ENCODE data around the gene KYNU. TPM values are rescaled to one million over a fixed set of nuclear protein-coding genes. Genes with fewer than 3 reads are reported as not detected.
A peak's percentile ranks its signal among the peaks of the same experiment; 100 is the strongest.

The KYNU gene
- total and polyA plus RNA-seq, 5 donors, result 0.50 to 2.3 (median 2.0) TPM

DNA sequence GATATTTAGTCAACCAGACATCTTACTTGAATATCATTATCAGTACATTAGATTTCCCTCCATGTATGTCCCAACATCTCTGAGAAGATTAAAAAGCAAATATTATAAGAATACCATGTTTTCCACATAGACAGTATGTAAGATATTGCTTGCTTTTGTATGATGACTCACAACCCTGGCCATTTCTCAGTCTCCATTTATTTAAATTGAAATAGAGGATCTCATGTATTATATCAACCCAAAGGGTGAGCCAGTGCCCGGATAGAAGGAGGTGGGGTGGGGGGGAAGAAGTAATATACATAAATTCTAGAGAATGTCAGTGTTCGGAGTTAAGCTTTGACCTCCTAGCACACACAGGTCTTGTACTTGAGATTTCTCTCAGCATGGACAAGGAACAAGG is 109.6 kb downstream of the KYNU start:
- no peak overlapping the region for H3K4me3 ChIP-seq (ENCODE audit: low read length)
- 88% methylated on average over 2 of the region's 2 CpGs for WGBS
- ATAC-seq (no peak), DNase-seq (no peak)
- H3K9me3 ChIP-seq (ENCODE audit: control insufficient read depth, low read length), result no peaks in the 10 kb centered on the region
- no peak overlapping the region for H3K27ac ChIP-seq (ENCODE audit: low read length)
- no peaks in the 10 kb centered on the region for H3K27me3 ChIP-seq (ENCODE audit: control insufficient read depth, insufficient read depth)
- intact Hi-C loops (cut with DNase I), result loop anchor here in 2 of 4 donors (10.0 kb wide), 2 partner anchors 302 to 312 kb away; no protein-coding TSS in a partner anchor
- no peaks in the 10 kb centered on the region for H3K4me1 ChIP-seq (ENCODE audit: control insufficient read depth, insufficient read depth, low read length)

DNA sequence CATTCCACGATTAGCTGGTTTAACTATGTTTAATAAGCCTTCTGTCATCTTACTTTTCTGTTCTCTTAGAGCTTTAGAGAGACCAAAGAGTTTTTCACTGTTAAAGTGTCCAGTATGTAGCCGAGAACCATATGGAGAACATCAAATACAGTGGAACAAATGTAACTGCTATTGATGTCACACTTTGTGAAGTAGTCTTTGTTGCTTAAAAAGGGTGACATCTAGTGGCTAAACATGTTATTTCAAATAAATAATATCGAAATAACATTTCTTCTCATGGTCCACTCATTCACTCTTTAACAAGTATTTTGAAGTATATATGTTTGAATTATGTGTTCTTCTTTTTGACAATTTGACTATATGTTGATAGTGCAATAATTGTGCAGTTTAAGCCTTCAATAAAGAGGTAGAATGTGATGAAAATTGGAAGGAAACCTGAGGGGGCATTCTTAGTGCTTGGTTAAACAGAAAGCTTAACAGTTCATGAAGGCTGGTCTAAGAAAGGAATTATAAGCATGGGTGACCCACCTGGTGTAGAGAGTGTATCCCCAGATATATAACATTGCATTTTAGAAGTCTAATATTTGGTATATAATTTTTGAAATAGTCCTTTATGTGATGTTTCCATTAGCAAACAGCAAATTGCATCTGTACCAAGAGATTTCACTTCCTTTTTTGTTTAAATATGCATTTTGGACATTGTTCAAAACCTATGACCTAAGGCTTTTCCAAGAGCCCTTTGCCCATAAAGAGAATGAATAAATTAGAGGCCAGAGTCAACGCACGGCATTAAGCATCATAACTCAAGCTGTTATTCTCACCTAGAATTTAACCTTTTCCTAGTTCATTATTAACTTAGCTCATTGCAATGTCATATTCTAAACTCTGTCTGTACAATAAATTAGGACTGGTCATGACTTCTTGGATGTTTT is 112.1 kb downstream of the KYNU start:
- ATAC-seq (no peak), DNase-seq (no peak)
- 47% methylated on average over 5 of the region's 5 CpGs for WGBS
- no peak overlapping the region for H3K4me3 ChIP-seq (ENCODE audit: low read length)
- no peak overlapping the region for H3K27ac ChIP-seq (ENCODE audit: low read length)
- H3K4me1 ChIP-seq (ENCODE audit: control insufficient read depth, insufficient read depth, low read length), result no peaks in the 10 kb centered on the region
- no peaks in the 10 kb centered on the region for H3K27me3 ChIP-seq (ENCODE audit: control insufficient read depth, insufficient read depth)
- H3K9me3 ChIP-seq (ENCODE audit: control insufficient read depth, low read length), result no peaks in the 10 kb centered on the region
- intact Hi-C loops (cut with DNase I), result loop anchor here in 2 of 4 donors (10.0 kb wide), 2 partner anchors 305 to 315 kb away; no protein-coding TSS in a partner anchor

- intact Hi-C loops (cut with DNase I), result no loop called here
- no peak for ATAC-seq
- H3K4me3 ChIP-seq (ENCODE audit: low read length), result no peak overlapping the region
These were observed 113.8 kb downstream of the KYNU start for GRCh38 chr2:142991295-142991694.

DNA sequence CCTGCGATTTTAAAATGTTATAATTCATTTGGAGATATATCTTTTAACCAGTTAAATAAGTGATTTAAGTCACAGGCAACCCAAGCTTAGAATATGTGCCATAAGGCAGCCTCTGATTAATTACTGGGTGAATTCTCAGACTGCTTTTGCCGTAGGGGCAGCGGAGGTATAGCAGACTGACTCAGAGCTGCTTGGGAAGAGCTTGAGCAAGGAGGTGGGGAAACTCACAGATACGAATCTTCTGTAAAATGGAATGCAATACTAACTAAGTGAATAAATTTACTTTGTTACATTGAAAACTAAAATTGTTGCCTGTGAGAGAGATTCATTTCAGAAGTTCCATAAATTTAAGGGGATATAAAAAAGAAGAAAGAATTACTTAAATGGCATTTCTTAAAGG is 115.4 kb downstream of the KYNU start:
- Histone ChIP-seq H3K27ac (ENCODE audit: low read length) (no peak overlapping the region), H3K27me3 (ENCODE audit: control insufficient read depth, insufficient read depth) (no peaks in the 10 kb centered on the region), H3K4me3 (ENCODE audit: low read length) (no peak overlapping the region), H3K4me1 (ENCODE audit: control insufficient read depth, insufficient read depth, low read length) (no peaks in the 10 kb centered on the region), H3K9me3 (ENCODE audit: control insufficient read depth, low read length) (no peaks in the 10 kb centered on the region)
- intact Hi-C loops (cut with DNase I), result no loop called here
- no peak for ATAC-seq
- 69% methylated on average over 4 of the region's 4 CpGs for WGBS
- DNase-seq, result no peak

More at GRCh38 chr2:142991295-142991694, 113.8 kb downstream of the KYNU start:
- Histone ChIP-seq H3K9me3 (ENCODE audit: control insufficient read depth, low read length) (no peaks in the 10 kb centered on the region), H3K27ac (ENCODE audit: low read length) (no peak overlapping the region), H3K27me3 (ENCODE audit: control insufficient read depth, insufficient read depth) (no peaks in the 10 kb centered on the region), H3K4me1 (ENCODE audit: control insufficient read depth, insufficient read depth, low read length) (no peaks in the 10 kb centered on the region)
- no peak for DNase-seq
- WGBS, result 69% methylated on average over 3 of the region's 3 CpGs

- DNase-seq (no peak), ATAC-seq (no peak)
- Histone ChIP-seq H3K27ac (ENCODE audit: low read length) (no peak overlapping the region), H3K27me3 (ENCODE audit: control insufficient read depth, insufficient read depth) (no peaks in the 10 kb centered on the region), H3K4me3 (ENCODE audit: low read length) (no peak overlapping the region), H3K4me1 (ENCODE audit: control insufficient read depth, insufficient read depth, low read length) (no peaks in the 10 kb centered on the region), H3K9me3 (ENCODE audit: control insufficient read depth, low read length) (no peaks in the 10 kb centered on the region)
- 58% methylated on average over 2 of the region's 2 CpGs for WGBS
- intact Hi-C loops (cut with DNase I), result no loop called here
These were observed 116.3 kb downstream of the KYNU start for GRCh38 chr2:142993771-142994170.

DNA sequence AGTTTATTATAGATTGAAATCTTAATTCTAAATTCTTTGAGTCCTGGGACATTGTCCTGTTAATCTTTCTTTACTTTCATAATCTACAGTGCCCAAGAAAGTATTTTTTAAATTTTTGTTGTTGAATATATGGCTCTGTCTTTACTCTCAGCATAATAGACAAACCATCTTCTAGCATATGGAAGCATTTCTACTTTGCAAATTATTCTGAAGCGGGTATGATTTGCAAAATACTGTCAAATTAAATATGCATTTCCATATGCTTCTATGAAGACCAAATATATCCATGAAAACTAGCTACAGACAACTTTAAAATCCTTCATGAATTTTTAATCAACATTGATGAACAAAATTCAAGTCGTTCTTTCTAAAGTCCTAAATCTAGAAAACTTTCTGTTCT is 117.2 kb downstream of the KYNU start:
- intact Hi-C loops (cut with DNase I), result no loop called here
- no peaks in the 10 kb centered on the region for H3K27me3 ChIP-seq (ENCODE audit: control insufficient read depth, insufficient read depth)
- H3K4me3 ChIP-seq (ENCODE audit: low read length), result no peak overlapping the region
- H3K27ac ChIP-seq (ENCODE audit: low read length), result no peak overlapping the region
- H3K9me3 ChIP-seq (ENCODE audit: control insufficient read depth, low read length), result no peaks in the 10 kb centered on the region
- no peak for ATAC-seq
- no peak for DNase-seq
- no peaks in the 10 kb centered on the region for H3K4me1 ChIP-seq (ENCODE audit: control insufficient read depth, insufficient read depth, low read length)
- WGBS, result 89% methylated on average over 2 of the region's 2 CpGs

DNA sequence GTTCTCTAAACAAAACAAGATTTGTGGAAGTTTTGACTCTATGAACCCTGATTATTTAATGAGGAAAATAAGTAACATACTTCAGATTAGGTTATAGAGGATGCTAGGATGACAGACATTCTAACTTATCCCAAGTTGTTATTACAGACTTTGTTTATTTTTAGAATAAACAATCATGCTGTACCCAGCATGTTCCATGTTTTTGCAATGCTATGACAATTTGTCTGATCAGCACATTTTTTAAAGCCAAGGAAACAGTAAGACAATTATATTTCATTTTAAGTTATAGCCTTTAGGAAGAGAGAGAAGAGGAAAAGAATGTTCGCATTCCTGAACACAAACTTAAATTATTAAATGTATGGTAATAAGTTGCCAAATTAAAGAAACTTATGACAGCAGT is 119.8 kb downstream of the KYNU start:
- 44% methylated on average over 1 of the region's 1 CpG for WGBS

DNA sequence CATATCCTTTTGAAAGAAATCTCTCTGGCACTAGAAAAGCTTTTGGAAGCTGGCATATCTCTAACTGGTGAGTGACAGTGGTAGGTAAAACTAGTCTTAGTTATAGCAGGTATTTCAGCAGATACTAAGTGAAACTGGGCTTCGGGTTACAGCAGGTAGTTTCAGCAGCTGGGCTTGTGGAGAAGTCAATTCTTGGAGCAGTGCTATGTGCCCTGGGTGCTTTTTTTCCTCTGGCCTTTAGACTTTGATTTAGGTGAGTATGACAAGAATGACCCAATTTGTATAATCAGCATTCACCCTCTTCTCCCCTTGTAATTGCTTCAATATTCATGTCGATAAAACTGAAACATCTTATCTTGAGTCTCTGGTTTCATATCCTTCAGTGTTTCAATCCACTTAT is 123.1 kb downstream of the KYNU start:
- no peak for DNase-seq
- 77% methylated on average over 2 of the region's 2 CpGs for WGBS
- Histone ChIP-seq H3K27ac (ENCODE audit: low read length) (no peak overlapping the region), H3K4me1 (ENCODE audit: control insufficient read depth, insufficient read depth, low read length) (no peaks in the 10 kb centered on the region), H3K27me3 (ENCODE audit: control insufficient read depth, insufficient read depth) (no peaks in the 10 kb centered on the region), H3K4me3 (ENCODE audit: low read length) (no peak overlapping the region), H3K9me3 (ENCODE audit: control insufficient read depth, low read length) (no peaks in the 10 kb centered on the region)
- intact Hi-C loops (cut with DNase I), result no loop called here
- no peak for ATAC-seq

More for the DNA sequence above, 119.8 kb downstream of the KYNU start:
- Histone ChIP-seq H3K4me1 (ENCODE audit: control insufficient read depth, insufficient read depth, low read length) (no peaks in the 10 kb centered on the region), H3K27me3 (ENCODE audit: control insufficient read depth, insufficient read depth) (no peaks in the 10 kb centered on the region), H3K27ac (ENCODE audit: low read length) (no peak overlapping the region), H3K9me3 (ENCODE audit: control insufficient read depth, low read length) (no peaks in the 10 kb centered on the region), H3K4me3 (ENCODE audit: low read length) (no peak overlapping the region)
- intact Hi-C loops (cut with DNase I), result no loop called here
- ATAC-seq, result no peak
- DNase-seq, result no peak

GRCh38 chr2:143001501-143001900 is 124.0 kb downstream of the KYNU start:
- Histone ChIP-seq H3K9me3 (ENCODE audit: control insufficient read depth, low read length) (no peaks in the 10 kb centered on the region), H3K4me1 (ENCODE audit: control insufficient read depth, insufficient read depth, low read length) (no peaks in the 10 kb centered on the region), H3K4me3 (ENCODE audit: low read length) (no peak overlapping the region), H3K27ac (ENCODE audit: low read length) (no peak overlapping the region), H3K27me3 (ENCODE audit: control insufficient read depth, insufficient read depth) (no peaks in the 10 kb centered on the region)
- ATAC-seq (no peak), DNase-seq (no peak)
- 71% methylated on average over 1 of the region's 1 CpG for WGBS
- intact Hi-C loops (cut with DNase I), result no loop called here

DNA sequence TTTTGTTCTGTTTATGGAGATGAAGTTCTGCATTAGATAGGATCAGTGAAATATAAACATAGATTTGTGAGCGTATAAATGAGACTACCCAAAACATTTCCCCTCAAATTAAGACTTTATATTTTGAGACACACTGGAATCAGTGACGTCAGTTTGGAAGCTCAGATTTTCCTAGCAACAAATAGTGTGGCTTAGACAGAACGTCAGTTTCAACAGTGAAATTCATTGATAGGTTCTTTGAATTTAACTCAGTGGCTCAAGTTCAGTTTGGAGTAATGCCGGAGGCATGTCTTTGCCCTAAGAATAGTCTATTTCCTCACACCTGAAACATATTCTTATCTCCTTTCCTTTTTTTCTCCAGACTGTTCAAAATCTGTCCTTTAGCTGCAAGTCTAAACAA is 138.2 kb downstream of the KYNU start:
- WGBS, result 47% methylated on average over 4 of the region's 4 CpGs
- ATAC-seq, result no peak

DNA sequence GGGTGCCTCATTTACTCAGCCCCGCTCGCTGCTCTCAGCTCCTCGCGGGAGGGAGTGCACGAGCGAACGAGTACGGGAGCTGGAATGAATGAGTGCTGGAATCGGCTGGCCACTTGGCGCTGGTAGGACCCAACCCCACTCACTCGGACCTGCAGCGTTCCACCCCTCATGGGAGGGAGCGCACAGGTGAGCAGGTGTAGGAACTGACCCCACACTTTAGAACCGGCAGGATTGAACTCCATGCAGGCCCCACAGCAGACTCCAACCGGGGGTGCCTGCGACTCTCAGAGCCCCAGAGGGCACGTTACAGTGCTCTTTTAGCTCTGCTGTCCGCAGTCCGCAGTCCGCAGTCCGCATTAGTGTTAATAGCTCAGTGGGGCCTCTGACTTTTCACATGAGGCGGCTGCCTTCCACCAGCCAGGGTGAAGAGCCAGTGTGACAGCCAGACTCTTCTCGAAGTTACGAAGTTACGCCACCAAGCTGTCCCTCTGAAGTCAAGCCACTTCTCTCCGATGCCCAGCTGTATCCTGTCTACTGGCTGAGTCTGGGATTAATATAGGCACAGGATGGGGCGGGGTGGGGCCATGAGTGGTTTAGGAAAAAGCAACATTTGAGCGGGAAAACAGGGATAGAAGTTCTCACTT is 149.1 kb downstream of the KYNU start:
- no peaks in the 10 kb centered on the region for H3K9me3 ChIP-seq (ENCODE audit: control insufficient read depth, low read length)
- H3K4me1 ChIP-seq (ENCODE audit: control insufficient read depth, insufficient read depth, low read length), result no peaks in the 10 kb centered on the region
- intact Hi-C loops (cut with DNase I), result no loop called here
- DNase-seq (peak in 2 of 3 donors; percentile 33 to 34), ATAC-seq (peak in 1 of 2 donors; percentile 44)
- no peaks in the 10 kb centered on the region for H3K27me3 ChIP-seq (ENCODE audit: control insufficient read depth, insufficient read depth)
- 23% methylated on average over 28 of the region's 28 CpGs for WGBS
- no peak overlapping the region for H3K4me3 ChIP-seq (ENCODE audit: low read length)
- no peak overlapping the region for H3K27ac ChIP-seq (ENCODE audit: low read length)

More for the DNA sequence above, 138.2 kb downstream of the KYNU start:
- Histone ChIP-seq H3K4me3 (ENCODE audit: low read length) (no peak overlapping the region), H3K27me3 (ENCODE audit: control insufficient read depth, insufficient read depth) (no peaks in the 10 kb centered on the region), H3K9me3 (ENCODE audit: control insufficient read depth, low read length) (no peaks in the 10 kb centered on the region), H3K4me1 (ENCODE audit: control insufficient read depth, insufficient read depth, low read length) (no peaks in the 10 kb centered on the region), H3K27ac (ENCODE audit: low read length) (no peak overlapping the region)
- intact Hi-C loops (cut with DNase I), result no loop called here
- DNase-seq, result no peak
